NCI-H1694 treated with DMSO at 0.1 percent for 48 hours (cell line): ENCODE data around the gene SORBS1.

ENCODE experiments used
- DNase-seq: peaks from one replicate; lab custom pipeline; 2025; lab: John Stamatoyannopoulos, UW

SORBS1 gene

DNA sequence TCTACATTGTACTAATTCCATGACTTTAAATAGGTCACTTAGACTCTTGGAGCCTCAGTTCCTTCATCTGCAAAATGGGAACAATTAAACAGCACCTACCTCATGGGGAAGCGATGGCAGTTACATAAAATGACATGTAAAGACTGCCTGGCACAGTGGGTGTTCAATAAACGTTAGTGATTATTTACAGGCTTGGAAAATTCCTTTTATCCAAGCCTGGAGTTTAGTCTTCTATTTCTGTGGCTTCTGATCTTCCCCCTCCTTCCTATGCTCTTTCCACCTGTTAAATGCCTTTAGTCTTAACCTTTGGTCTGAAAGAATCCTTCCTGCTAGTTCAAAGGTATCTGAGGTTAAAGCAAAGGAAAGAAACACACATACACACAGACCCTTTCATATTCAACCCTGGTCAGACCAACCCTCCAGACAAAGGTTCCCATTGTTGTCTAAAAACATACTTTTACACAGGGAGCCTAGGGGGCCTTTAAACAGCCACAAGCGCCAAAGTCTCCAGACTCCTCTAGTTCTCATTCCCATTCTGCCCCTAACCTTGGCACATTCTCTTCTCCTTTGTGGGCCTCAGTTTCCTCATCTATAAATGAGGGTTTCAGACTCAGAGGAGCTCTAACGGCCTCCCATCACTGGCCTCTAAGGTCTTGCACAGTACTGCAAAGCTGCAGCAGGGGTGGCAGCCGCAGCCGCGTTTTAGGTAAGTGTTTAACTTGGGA, 21.4 kb downstream of the SORBS1 start:
- DNase-seq, result no peak

DNA sequence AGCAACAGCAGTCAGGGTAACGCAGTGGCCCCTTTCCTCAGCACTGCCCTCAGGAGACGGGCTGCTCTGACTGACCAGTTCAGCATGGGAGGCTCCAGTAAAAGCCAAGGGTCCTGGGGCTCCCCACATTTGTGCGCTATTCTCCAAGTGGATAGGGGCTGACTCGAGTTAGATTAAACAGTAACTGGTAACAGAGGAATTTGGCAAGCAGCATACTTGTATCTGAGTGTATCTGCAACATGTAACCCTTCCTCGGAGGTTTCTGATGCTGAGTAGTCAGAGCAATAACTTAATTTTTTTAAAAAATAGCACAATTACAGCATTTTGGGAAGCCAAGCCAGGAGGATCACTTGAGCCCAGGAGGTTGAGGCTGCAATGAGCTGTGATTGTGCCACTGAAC, 22.8 kb downstream of the SORBS1 start:
- no peak for DNase-seq

DNA sequence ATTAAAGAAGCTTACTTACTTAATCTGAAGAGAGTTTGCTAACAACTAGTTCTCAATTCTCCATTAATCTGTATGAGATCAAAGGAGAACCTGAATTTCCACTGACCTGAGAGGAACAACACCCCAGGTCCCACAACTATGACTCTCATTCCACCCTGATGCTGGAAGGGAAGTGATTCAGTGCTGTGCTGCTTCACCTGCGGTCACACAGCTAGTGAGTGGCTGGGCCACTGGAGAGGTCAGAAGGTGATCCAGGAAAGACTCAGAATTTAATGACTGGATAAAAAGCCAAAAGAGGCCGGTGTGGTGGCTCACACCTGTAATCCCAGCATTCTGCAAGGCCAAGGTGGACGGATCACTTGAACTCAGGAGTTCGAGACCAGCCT, 23.6 kb downstream of the SORBS1 start:
- no peak for DNase-seq

DNA sequence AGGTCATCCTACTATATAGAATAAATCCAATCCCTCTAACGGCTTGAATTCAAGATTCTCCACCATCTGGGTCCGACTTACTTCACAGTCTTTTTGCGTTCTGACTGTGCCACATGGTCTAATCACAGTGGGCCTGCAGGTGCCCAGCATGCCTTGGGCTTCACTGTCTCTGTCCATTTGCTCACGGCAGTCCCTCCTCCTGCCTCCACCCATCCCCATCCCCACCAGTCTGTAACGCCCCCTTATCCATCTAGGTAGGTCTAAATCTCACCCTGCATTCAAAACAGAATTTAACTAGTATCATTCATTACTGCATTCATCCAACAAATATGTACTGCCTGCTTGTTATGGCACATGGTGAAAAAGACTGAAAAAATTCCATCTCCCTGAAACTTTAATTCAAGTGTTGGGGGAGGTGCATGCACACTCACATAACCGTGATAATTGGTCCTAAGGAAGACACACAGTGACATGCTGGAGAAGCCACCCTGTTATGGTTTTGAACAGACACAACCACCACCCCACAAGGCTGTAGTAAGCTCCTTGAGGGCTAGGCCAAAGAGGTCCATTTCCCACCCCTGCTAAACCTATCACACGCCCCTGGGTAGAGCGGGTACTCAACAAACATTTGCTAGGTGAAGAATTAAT, 24.2 kb downstream of the SORBS1 start:
- no peak for DNase-seq

DNA sequence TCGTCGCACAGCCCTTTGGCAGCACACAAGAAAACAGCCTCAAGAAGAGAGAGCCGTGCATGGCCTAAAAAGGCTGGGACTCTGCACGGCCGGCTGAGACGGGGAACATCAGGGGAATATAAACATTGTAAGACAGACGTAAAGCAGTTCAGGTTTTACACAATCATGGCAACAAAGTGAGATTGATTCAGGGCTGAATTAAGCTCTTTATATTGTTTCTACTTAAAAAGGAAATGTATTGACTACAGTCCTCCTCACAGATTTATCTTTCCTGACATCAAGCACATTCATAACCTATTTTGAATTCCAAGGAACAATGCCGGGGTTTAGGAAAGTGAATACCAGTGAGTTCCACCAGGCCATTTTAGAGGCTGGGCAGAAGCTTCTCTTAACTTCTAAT, 25.2 kb downstream of the SORBS1 start:
- DNase-seq, result no peak

DNA sequence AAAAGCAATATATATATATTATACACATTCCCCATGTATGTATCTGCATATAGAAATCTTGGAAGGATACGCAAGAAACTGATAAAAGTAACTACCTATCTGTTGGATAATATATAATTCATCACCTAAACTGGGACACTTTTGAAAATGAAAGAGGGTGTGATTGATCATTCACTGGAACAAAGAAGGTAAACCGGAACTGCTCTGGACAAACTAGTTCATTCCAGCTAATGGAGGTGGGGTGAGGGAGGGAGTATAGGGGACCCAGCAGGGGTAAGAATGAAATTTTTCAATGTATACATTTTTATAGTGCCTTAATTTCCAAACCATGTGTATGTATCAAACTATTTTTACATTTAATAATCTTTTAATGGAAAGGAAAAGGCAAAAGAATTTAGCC, 25.6 kb downstream of the SORBS1 start:
- DNase-seq, result no peak

DNA sequence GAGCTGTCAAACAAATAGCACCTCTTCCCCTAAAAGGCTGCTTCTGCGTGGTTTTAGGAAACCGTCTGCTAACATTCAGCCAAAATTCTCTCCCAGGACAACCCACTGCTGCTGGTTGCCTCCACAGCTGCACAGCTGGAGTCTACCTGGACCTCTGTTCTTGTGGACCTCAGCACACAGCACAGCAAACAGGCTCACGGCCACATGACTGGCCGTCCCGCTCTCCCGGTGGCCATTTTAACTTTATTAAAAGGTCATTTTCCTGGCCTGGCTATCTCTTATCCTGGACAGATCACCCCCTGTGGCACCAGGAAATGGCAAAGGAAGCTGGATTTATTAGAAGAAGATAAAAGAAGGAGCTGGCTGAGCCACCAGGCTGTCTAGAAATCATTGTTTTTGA, 27.6 kb downstream of the SORBS1 start:
- no peak for DNase-seq

DNA sequence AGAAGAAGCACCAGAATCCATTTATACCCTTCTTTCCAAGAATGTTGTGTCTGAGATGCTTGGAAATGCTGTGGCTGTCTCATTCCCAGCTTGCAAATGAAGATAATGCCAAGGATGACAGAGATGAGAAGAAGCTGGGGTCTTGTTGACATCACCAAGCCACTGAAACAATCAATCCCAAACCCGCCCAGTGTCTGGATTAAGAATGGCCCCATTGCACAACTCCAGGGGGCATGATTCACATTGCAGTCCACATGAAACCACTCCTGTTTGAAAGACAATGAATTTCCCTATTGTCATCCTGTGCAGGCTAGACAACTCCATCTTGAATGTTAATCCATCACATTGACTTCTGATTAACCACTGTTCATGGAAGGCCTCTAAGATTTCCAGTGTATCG, 28.6 kb downstream of the SORBS1 start:
- DNase-seq, result no peak

DNA sequence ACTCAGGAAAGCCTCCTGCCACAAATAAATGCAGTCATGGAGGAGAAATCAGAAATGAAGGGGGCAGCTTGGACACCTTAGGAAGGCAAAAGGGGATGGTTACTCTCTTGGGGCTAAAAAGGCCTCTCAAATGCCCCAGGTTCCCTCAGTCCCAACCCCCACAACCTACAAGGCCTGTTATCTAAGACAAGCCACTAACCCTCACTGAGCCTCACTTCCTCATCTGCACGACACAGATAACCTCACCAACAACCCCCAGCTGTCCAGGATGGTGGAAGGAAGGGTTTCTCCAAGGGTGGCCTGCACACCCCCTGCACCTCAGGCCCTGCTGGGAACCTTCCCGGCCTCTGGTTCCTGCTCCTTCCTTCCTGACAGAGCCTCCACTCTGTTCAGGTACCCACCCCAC, 29.2 kb downstream of the SORBS1 start:
- DNase-seq, result no peak

DNA sequence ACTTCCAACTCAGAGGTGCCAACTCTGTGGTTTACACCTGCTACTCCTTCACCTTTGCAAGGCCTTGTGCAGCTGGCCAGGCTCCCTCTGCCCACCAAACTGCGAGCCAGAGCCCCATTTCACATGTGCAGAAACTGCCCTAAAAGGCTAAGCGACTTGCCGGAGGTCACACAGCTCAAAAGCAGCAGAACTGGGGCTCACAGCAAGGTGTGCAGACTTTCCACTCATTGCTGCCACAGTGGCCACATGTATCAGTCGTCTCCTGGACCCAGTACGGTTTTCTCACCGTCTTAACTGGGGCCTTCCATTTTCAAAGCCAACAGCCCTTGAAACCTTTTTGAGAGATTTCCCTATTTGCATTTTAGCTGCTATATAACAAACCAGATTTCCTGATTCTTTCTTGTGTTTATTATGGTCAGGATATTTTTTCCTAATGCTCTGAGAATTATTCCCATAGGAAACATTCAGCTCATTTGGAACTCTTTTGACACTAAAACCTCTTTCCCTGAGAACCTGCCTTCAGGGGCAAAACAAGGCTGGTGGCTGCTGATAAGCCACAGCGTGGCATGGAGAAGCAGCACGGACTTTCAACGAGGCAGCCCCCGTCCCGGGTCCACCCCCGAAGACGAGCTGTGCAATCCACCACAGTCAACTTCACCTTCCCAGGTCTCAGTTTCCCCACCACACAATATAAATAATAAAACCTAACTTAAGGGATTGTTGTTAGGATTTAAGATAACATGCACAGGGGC, 29.9 kb downstream of the SORBS1 start:
- no peak for DNase-seq

DNA sequence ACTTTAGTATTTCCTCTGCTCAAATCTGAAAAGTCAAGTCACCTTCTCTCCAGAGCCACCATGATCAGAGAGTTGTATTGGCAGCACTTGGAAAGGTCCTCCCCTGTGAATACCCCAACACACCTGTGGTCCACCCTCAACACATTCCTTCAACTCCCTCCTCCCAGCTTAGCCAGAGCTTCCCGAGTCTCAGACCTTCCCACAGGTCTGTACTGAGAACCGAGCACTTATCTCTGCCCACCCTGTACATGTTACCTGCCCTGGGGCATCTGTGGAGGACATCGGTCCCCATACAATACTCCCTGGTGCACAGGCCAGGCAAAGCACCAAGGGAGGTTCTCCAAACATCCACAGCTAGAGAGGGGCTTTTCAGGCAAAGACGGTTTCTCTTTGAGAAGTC, 30.6 kb downstream of the SORBS1 start:
- DNase-seq, result no peak

DNA sequence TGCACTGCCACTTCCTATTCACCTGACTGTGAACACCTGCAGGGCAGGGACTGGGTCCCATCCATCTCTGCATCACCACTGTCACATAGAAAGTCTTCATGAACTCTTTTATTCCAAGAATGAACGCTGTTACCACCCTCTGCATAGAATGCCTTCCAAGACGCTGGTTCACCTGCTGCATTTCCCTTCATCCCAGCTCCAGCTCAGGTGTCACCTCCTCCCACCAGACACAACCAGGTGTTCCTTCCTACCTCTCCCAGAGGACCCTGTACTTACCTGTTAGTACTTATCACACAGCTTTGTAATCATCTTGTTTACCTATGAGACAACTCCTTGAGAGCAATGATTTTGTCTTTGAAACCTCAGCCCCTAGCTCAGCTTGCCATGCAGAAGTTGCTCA, 31.1 kb downstream of the SORBS1 start:
- no peak for DNase-seq

DNA sequence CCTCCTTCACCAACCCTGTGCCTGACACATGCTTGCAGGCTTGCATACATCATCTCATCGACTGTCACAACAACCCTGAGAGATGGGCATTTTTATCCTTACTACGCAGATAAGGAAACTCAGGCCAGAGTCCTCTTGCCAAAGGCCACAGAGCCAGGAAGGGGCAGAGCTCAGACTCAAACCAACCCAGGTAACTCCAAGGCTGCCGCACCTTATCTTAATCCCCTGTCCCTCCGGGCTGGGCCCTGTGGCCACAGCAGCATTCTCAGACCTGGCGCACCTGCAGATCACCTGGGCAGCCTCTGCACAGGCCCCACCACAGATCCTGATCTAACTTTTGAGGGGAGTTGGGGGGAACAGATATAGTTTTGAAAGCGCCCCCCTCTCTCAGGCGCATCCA, 35.1 kb downstream of the SORBS1 start:
- no peak for DNase-seq

DNA sequence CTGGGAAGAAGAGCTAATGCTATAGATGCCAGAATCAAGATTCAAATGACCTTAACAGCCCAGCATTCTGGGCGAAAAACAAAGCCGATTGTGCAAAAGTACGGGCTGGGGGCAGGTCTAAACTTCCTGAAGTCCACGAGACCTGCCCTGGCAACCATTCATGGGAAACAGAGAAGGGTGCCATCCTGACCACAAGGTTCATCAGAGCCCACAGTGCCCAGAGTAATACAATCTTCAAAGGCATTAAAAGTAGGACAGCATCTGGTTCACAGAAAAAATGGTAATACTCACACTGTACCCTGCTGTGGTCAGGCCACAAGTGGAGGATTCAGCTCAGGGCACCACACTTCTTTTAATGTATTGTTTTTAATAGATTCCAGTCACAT, 36.1 kb downstream of the SORBS1 start:
- no peak for DNase-seq

DNA sequence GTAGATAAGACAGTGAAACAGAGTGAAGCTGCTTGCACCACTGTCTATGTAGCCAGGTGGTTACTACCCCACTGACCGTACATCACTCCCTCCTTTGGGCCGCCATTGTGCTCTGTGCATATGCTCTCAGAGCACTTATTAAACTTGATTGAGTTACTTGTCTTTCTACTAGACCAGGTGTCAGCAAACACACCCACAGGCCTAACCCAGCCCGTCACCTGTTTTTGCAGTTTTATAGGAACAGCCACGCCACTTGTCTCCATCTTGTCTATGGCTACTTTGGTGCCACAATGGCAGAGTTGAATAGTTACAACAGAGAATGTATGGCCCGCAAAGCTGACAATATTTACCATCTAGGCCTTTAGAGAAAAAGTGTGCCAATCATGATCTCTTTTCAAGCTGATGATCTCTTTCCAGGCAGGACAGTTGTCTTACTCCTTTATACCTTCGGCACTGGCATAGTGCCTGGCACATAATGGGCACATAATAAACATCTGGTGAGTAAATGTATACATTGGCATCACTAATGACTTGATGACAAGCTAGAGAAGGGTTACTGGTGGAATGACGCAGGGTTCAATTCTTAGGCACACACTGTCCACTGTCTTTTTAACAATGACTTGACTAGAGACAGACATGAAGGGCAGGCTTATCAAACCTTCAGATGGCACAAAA, 36.7 kb downstream of the SORBS1 start:
- DNase-seq, result no peak

DNA sequence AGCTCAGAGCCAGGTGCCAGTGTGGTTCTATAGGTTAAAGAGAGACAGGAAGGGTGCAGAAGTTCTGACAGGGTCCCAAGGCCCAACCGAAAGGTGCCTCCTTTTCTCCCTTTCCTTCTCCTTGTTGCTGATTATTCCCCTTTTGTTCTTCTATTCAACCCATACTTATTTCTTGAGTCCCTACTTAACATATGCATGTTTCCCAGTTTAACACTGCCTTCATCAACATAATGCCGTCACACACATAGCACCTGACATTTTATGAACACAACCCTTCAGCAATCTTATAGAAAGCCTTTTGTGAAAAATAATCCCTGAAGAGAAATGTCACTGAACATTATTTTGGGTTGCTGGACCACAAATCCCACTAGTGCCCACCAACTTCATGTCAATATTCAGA, 39.1 kb downstream of the SORBS1 start:
- no peak for DNase-seq

DNA sequence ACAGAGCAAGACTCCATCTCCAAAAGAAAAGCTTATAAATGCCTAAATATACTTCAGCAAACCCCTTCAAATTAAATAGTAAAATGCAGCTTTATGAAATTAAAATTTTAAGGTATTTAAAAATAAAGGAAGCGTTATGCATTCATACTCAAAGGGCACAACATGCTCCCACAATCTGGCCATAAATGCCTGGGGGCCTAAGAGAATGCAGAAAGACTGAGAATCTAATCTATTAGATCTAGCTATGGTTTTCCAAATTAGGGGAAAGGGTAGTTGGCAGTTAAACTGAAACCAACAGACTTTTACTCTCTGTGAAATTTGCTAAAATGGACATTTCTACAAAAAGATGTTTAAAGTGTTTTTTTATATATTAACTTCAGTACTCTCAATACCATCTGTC, 40.6 kb downstream of the SORBS1 start:
- no peak for DNase-seq

DNA sequence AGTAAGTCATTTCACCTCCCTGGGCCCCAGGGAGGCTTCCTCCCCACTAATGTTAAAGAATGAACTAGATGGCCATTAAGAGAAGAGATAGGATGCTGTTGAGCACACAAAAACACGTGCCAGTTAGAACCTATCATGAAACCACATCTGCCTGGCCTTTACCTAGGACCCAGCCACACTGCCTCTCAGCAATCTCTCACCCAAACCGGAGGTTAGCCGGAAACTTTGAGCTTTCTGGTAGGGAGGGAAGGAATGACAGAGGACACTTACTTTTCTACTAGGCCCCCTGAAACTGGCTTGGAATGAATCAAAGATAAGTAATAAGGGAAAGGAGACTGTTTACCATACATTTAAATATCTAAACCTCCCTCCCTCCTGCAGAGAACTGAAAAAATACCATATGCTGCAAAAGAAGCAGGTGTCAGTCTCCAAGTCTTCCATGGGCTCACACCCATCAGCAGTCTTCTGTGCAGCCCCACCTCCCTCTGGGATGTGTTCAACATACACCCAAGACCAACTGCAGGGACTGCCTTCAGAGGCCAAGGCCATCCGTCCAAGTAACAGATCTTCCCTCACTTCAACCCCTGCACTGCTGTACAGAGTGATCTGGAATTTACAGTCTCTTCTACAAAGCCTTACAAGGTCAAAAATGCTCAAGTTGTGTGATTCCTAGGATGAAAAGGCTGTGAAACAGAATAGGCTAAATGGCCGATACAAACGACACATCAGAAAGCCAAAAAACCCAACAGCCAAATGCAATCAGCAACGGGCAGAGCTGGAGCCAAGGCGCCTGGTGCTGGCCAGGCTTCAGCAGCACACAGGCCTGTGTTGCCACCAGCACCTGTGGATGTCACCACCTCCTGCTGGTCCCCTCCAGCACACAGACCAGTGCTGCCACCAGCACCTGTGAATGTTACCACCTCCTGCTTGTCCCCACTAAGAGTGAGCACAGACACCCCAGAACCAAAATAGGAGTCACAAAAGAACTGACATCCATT, 42.4 kb downstream of the SORBS1 start:
- DNase-seq, result no peak

DNA sequence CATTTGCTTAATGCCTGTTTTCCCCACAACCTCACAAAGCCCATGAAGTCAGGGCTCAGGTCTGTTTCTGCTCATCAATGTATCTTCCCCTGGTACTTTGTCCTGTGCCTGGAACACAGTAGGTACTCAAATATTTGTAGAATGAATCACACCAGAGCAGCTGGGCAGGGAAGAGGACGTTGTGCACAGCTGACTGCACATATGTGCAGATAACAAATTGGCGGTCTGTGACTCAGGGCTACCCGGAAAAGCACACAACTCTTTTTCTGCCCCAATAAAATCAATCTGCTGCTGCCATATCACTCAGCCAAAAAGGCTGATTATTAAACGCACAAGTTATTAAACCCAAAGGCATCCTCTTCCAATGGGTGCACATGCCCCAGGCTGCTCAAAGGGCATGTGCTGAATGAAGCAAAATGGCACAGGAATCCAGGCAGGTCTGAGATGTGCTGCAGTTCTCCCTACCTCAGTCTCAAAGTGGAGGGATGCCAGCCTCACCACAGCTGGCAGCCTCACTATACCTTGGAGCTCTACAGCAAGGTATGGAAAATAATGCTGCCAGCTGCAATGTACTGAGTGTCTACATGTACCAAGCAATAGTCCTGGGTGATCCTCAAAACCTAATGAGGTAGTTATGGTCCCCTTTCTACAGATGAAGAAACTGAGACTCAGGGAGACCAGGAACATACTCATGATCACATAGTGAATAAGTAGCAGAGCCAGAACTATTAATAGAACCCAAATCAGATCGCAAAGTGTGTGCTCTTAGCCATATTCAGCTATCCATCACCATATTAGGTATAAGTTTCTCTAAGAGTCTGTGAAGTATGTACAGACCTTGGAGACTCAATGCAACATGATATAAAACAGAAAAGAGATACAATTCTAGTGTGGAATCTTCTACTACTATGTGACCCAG, 43.4 kb downstream of the SORBS1 start:
- peak; percentile 42 for DNase-seq

DNA sequence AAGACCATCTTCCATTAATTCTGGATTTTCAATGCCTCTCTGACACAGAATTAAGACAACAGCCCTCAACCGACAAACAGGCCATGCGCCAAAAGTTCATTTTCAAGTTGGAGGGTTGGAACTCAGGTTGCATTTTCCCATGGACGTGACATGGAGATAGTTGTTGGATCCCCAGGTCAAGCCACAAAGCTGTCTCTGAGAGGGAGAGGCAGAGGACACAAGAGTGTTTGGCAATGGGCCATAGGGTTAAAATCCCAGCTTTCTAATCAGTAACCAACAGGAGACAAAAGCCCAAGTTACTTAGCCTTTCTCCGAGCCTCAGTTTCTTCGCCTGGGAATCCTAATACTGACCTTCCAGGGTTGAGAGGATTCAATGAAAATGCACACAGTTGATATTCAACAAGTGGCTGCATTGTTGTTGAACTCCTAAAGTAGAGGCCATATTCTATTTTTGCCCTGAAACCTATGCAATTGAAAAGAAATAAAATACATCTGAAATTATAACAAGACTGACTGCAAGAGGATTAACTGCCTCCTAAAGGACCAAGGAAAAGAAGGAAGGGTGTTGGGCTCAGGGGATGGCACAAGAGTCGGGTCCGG, 44.3 kb downstream of the SORBS1 start:
- no peak for DNase-seq
